SK-N-MC (cell line): ENCODE measurements around the gene TEX19.

Source experiments
- EZH2 ChIP-seq: fragments of 200-600 bp; sonication (generic); IDR thresholded peaks from one replicate; pipeline ENCODE4 v1.6.1; 2017; ENCODE audit warnings: antibody characterized with exemption
- POLR2AphosphoS5 ChIP-seq: IDR thresholded peaks from 2 replicates; pipeline ENCODE4 v1.6.1; 2012; ENCODE audit warnings: mild to moderate bottlenecking, low read depth, low read length, borderline replicate concordance

DNA sequence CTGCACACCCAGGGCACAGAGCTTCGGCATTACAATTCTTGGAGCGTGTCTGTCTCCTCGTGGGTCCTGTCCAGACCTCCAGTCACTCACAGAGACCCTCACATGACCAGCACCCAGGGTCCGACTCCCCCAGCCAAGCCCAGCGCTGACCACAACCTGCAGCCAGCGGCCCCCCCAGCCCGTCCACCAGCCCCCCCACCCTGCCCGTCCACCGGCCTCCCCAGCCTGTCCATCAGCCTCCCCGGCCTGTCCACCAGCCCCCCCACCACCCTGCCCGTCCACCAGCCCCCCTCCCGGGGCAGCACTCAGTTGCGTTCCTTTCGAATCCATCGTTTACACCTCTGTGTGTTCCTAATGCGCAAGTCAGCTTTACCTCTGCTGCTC, 31.3 kb upstream of the TEX19 start:
- TF ChIP-seq EZH2 (no peak), POLR2AphosphoS5 (no peak)
